Measurements from ENCODE around the gene TMEM184C. TPM values are rescaled to one million over a fixed set of nuclear protein-coding genes. Genes with fewer than 3 reads are reported as not detected.
A peak's percentile ranks its signal among the peaks of the same experiment; 100 is the strongest.

The TMEM184C gene
- total RNA-seq, 2 experiments from 2014 or later: 13.2 to 18.4 TPM

DNA sequence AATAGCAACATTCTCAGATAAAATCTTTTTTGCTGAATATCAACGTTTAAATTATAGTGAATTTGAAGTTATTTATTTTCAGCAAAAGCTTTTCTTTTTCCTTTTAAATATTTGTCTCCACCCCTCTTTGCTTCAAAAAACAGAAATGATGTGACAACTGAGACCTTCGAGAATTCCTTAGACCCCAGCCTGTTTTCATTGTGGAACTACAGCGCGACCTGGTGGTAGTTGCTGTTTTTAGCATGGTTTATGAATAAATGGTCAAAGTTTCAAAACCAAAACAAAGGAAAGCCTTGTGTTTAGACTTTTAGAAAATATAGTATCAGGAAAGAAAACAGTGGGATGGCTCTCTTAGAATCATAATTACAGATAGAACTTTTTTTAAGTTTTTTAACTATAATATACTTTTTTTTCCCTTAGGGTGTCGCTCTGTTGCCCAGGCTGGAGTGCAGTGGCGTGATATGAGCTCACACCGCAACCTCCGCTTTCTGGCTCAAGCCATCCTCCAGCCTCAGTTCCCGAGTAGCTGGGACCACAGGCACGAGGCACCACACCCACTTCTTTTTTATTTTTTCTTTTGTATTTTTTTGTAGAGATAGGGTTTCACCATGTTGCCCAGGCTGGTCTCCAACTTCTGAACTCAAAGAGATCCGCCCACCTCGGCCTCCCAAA lies 26.8 kb upstream of the TMEM184C start:
- intact Hi-C loops (cut with micrococcal nuclease): loop anchor here (2.0 to 10.0 kb wide), 3 partner anchors 72 to 430 kb away; no protein-coding TSS in a partner anchor
- Mint-ChIP-seq H3K4me3 (no peak overlapping the region), H3K27me3 (no peaks in the 10 kb centered on the region), H3K27ac (no peak overlapping the region), H3K36me3 (ENCODE audit: low read depth) (no peaks in the 10 kb centered on the region), H3K4me1 (ENCODE audit: low read depth) (peaks cover 2% of the 10 kb centered on the region), H3K9me3 (no peaks in the 10 kb centered on the region)
- TF ChIP-seq CTCF (IDR thresholded peaks at IDR 0.05): peak; percentile 87
- CTCF ChIA-PET: interaction anchor here (0.6 to 4.1 kb wide), 26 partner anchors 9 to 430 kb away, joined by 3 to 34 read pairs (median 4); partner anchors contain the start of gene TMEM184C
- POLR2A ChIA-PET: interaction anchor here (0.8 to 1.0 kb wide), 2 partner anchors 15 to 24 kb away, joined by 3 read pairs; no protein-coding TSS in a partner anchor
- DNase-seq: peak; percentile 75
- ATAC-seq: no peak

- ChIA-PET POLR2A (no interaction called here), CTCF (interaction anchor here (0.6 to 4.1 kb wide), 6 partner anchors 9 to 80 kb away, joined by 4 to 34 read pairs (median 8); no protein-coding TSS in a partner anchor)
- intact Hi-C loops (cut with micrococcal nuclease): loop anchor here (2.0 to 10.0 kb wide), 3 partner anchors 72 to 430 kb away; no protein-coding TSS in a partner anchor
- no peak for TF ChIP-seq CTCF (IDR thresholded peaks at IDR 0.05)
- H3K4me3 Mint-ChIP-seq: no peak overlapping the region
- DNase-seq (no peak), ATAC-seq (no peak)
- H3K36me3 Mint-ChIP-seq (ENCODE audit: low read depth): no peaks in the 10 kb centered on the region
- H3K27ac Mint-ChIP-seq: no peak overlapping the region
- H3K9me3 Mint-ChIP-seq: no peaks in the 10 kb centered on the region
- H3K27me3 Mint-ChIP-seq: no peaks in the 10 kb centered on the region
- peaks cover 2% of the 10 kb centered on the region for H3K4me1 Mint-ChIP-seq (ENCODE audit: low read depth)
These were observed 26.1 kb upstream of the TMEM184C start for GRCh38 chr4:147591106-147591505.

GRCh38 chr4:147594107-147594506 lies 23.1 kb upstream of the TMEM184C start:
- Mint-ChIP-seq H3K27me3 (no peaks in the 10 kb centered on the region), H3K4me3 (no peak overlapping the region), H3K36me3 (ENCODE audit: low read depth) (no peaks in the 10 kb centered on the region), H3K4me1 (ENCODE audit: low read depth) (peaks cover 2% of the 10 kb centered on the region), H3K9me3 (no peaks in the 10 kb centered on the region), H3K27ac (no peak overlapping the region)
- DNase-seq (no peak), ATAC-seq (no peak)
- ChIA-PET POLR2A (interaction anchor here (0.6 kb wide), 1 partner anchor 235 kb away, joined by 3 read pairs; no protein-coding TSS in a partner anchor), CTCF (interaction anchor here (1.1 to 1.3 kb wide), 3 partner anchors 75 to 273 kb away, joined by 3 to 5 read pairs (median 3); no protein-coding TSS in a partner anchor)
- intact Hi-C loops (cut with micrococcal nuclease): loop anchor here (10.0 kb wide), 1 partner anchor 271 kb away; no protein-coding TSS in a partner anchor
- TF ChIP-seq CTCF (IDR thresholded peaks at IDR 0.05): no peak

DNA sequence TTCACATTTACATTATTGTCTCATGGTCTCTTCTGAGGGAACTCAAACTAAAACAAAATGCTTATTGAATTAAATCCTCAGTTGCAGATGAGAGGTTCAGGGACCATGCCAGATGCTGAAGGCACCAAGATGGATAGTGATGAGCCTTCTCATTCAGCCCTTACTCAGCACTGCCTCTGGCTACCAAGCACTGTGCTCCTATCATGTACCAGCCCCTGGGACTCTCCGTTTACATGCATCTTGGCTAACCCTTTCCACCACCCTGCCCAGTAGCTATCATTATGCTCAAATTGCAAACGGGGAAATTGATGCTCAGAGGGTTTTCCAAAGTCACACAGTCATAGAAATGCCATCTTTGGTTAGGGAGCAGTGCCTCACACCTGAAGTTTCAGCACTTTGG lies 22.6 kb upstream of the TMEM184C start:
- Mint-ChIP-seq H3K27me3 (no peaks in the 10 kb centered on the region), H3K4me1 (ENCODE audit: low read depth) (peaks cover 2% of the 10 kb centered on the region), H3K9me3 (no peaks in the 10 kb centered on the region), H3K36me3 (ENCODE audit: low read depth) (no peaks in the 10 kb centered on the region), H3K27ac (no peak overlapping the region), H3K4me3 (no peak overlapping the region)
- ChIA-PET CTCF (interaction anchor here (1.1 to 3.9 kb wide), 3 partner anchors 76 to 272 kb away, joined by 3 to 16 read pairs (median 3); no protein-coding TSS in a partner anchor), POLR2A (interaction anchor here (0.6 to 0.7 kb wide), 2 partner anchors 22 to 235 kb away, joined by 3 read pairs; partner anchors contain the start of gene TMEM184C)
- no peak for TF ChIP-seq CTCF (IDR thresholded peaks at IDR 0.05)
- ATAC-seq: no peak
- no peak for DNase-seq
- intact Hi-C loops (cut with micrococcal nuclease): loop anchor here (10.0 kb wide), 1 partner anchor 270 kb away; no protein-coding TSS in a partner anchor

GRCh38 chr4:147596377-147596776 lies 20.8 kb upstream of the TMEM184C start:
- H3K27ac Mint-ChIP-seq: no peak overlapping the region
- H3K4me3 Mint-ChIP-seq: no peak overlapping the region
- no peaks in the 10 kb centered on the region for H3K36me3 Mint-ChIP-seq (ENCODE audit: low read depth)
- CTCF ChIA-PET: interaction anchor here (0.8 to 6.1 kb wide), 4 partner anchors 8 to 269 kb away, joined by 3 to 46 read pairs (median 10); no protein-coding TSS in a partner anchor
- intact Hi-C loops (cut with micrococcal nuclease): loop anchor here (10.0 kb wide), 1 partner anchor 268 kb away; no protein-coding TSS in a partner anchor
- H3K27me3 Mint-ChIP-seq: no peaks in the 10 kb centered on the region
- no peaks in the 10 kb centered on the region for H3K9me3 Mint-ChIP-seq
- DNase-seq (no peak), ATAC-seq (no peak)
- no peak for TF ChIP-seq CTCF (IDR thresholded peaks at IDR 0.05)
- H3K4me1 Mint-ChIP-seq (ENCODE audit: low read depth): no peaks in the 10 kb centered on the region
- POLR2A ChIA-PET: no interaction called here
